H9 (cell line): Measurements from ENCODE around the gene ADAMTS17. TPM values are rescaled to one million over a fixed set of nuclear protein-coding genes. Genes with fewer than 3 reads are reported as not detected.

ENCODE experiments used
- DNase-seq: peaks from one replicate; pipeline ENCODE4 v3.0.0-alpha.2; 2017
- H2AFZ ChIP-seq: one replicate; pipeline ENCODE4 v1.6.1; 2013; ENCODE audit warnings: mild to moderate bottlenecking, low read length, control low read depth, moderate library complexity
- H2AK5ac ChIP-seq: 2 replicates; pipeline ENCODE4 v1.6.1; 2013; ENCODE audit warnings: low read length, control low read depth, mixed read lengths; ENCODE audit not compliant: insufficient read length
- H2BK120ac ChIP-seq: one replicate; pipeline ENCODE4 v1.6.1; 2013; ENCODE audit warnings: low read depth, mild to moderate bottlenecking, low read length, control low read depth, inconsistent platforms; ENCODE audit not compliant: poor library complexity, severe bottlenecking
- H2BK12ac ChIP-seq: 2 replicates; pipeline ENCODE4 v1.6.1; 2013; ENCODE audit warnings: low read length, control low read depth, mixed read lengths, low read depth; ENCODE audit not compliant: insufficient read length
- H2BK15ac ChIP-seq: 2 replicates; pipeline ENCODE4 v1.6.1; 2013; ENCODE audit warnings: low read depth, low read length, control low read depth
- H2BK20ac ChIP-seq: one replicate; pipeline ENCODE4 v1.6.1; 2013; ENCODE audit warnings: low read depth, mild to moderate bottlenecking, low read length, control low read depth, inconsistent platforms; ENCODE audit not compliant: poor library complexity, severe bottlenecking
- H2BK5ac ChIP-seq: 2 replicates; pipeline ENCODE4 v1.6.1; 2013; ENCODE audit warnings: low read length, control low read depth, mixed read lengths; ENCODE audit not compliant: insufficient read length
- H3K14ac ChIP-seq: 2 replicates; pipeline ENCODE4 v1.6.1; 2013; ENCODE audit warnings: low read length, control low read depth; ENCODE audit not compliant: insufficient read depth
- H3K18ac ChIP-seq: 2 replicates; pipeline ENCODE4 v1.6.1; 2013; ENCODE audit warnings: low read depth, mild to moderate bottlenecking, mixed read lengths, low read length, control low read depth; ENCODE audit not compliant: insufficient read length
- H3K23ac ChIP-seq: 2 replicates; pipeline ENCODE4 v1.6.1; 2013; ENCODE audit warnings: low read length, control low read depth, mixed read lengths, low read depth; ENCODE audit not compliant: insufficient read length
- H3K23me2 ChIP-seq: 2 replicates; pipeline ENCODE4 v1.6.1; 2013; ENCODE audit warnings: low read depth, mild to moderate bottlenecking, mixed read lengths, low read length, control low read depth; ENCODE audit not compliant: insufficient read length, poor library complexity, severe bottlenecking
- H3K27ac ChIP-seq: 2 replicates; pipeline ENCODE4 v1.5.1; 2013; ENCODE audit warnings: low read length, control low read depth, mixed read lengths, low read depth; ENCODE audit not compliant: insufficient read length
- H3K27me3 ChIP-seq: 2 replicates; pipeline ENCODE4 v1.6.1; 2013; ENCODE audit warnings: low read length, control low read depth, inconsistent platforms; ENCODE audit not compliant: insufficient read depth
- H3K4ac ChIP-seq: 2 replicates; pipeline ENCODE4 v1.6.1; 2013; ENCODE audit warnings: low read depth, mild to moderate bottlenecking, control low read depth, inconsistent platforms, low read length, moderate library complexity
- H3K4me1 ChIP-seq: 2 replicates; pipeline ENCODE4 v1.6.1; 2013; ENCODE audit warnings: low read length, control low read depth, inconsistent platforms; ENCODE audit not compliant: insufficient read depth
- H3K4me2 ChIP-seq: 2 replicates; pipeline ENCODE4 v1.6.1; 2013; ENCODE audit warnings: low read length, control low read depth, mixed read lengths; ENCODE audit not compliant: insufficient read length, insufficient read depth
- H3K56ac ChIP-seq: 2 replicates; pipeline ENCODE4 v1.6.1; 2013; ENCODE audit warnings: low read depth, mild to moderate bottlenecking, mixed read lengths, low read length, control low read depth; ENCODE audit not compliant: insufficient read length
- H3K79me1 ChIP-seq: 2 replicates; pipeline ENCODE4 v1.6.1; 2013; ENCODE audit warnings: low read depth, mild to moderate bottlenecking, moderate library complexity, low read length, control low read depth, inconsistent platforms; ENCODE audit not compliant: insufficient read depth, poor library complexity, severe bottlenecking
- H3K79me2 ChIP-seq: 2 replicates; pipeline ENCODE4 v1.6.1; 2013; ENCODE audit warnings: low read length, control low read depth, inconsistent platforms; ENCODE audit not compliant: insufficient read depth
- H3K9ac ChIP-seq: 2 replicates; pipeline ENCODE4 v1.6.1; 2013; ENCODE audit warnings: low read length, control low read depth, mixed read lengths; ENCODE audit not compliant: insufficient read length; ENCODE audit errors: extremely low read depth
- H3K9me3 ChIP-seq: one replicate; pipeline ENCODE4 v1.6.1; 2013; ENCODE audit warnings: low read depth, low read length, inconsistent platforms; ENCODE audit not compliant: control insufficient read depth
- H3T11ph ChIP-seq: one replicate; pipeline ENCODE4 v1.6.1; 2013; ENCODE audit warnings: mild to moderate bottlenecking, low read length, control low read depth, inconsistent platforms
- H4K20me1 ChIP-seq: one replicate; pipeline ENCODE4 v1.6.1; 2013; ENCODE audit not compliant: control insufficient read depth, insufficient read length, insufficient read depth
- H4K5ac ChIP-seq: 2 replicates; pipeline ENCODE4 v1.6.1; 2013; ENCODE audit warnings: low read depth, mild to moderate bottlenecking, mixed read lengths, low read length, control low read depth; ENCODE audit not compliant: insufficient read length
- H4K8ac ChIP-seq: replicated peaks from 2 replicates; pipeline ENCODE4 v1.6.1; 2013; ENCODE audit warnings: low read length, control low read depth, mixed read lengths, low read depth; ENCODE audit not compliant: insufficient read length
- H4K91ac ChIP-seq: 2 replicates; pipeline ENCODE4 v1.6.1; 2013; ENCODE audit warnings: low read depth, mild to moderate bottlenecking, moderate library complexity, mixed read lengths, low read length, control low read depth; ENCODE audit not compliant: insufficient read length
- H3K27ac Mint-ChIP-seq, 3 experiments: 2 replicates in 2 of 3; 3 replicates in 1 of 3; pipeline ENCODE4 v1.8.0; 2020 to 2021; ENCODE audit warnings: mixed read lengths in 3 of 3, mild to moderate bottlenecking in 1 of 3, moderate library complexity in 1 of 3
- H3K27me3 Mint-ChIP-seq: 2 replicates; pipeline ENCODE4 v1.8.0; 2021; ENCODE audit warnings: low read depth, mild to moderate bottlenecking, moderate library complexity, mixed read lengths
- H3K36me3 Mint-ChIP-seq, 3 experiments: 2 replicates in 2 of 3; 3 replicates in 1 of 3; pipeline ENCODE4 v1.8.0; 2020 to 2021; ENCODE audit warnings: low read depth in 3 of 3, mixed read lengths in 3 of 3; ENCODE audit not compliant: insufficient read depth in 1 of 3
- H3K4me1 Mint-ChIP-seq, 2 experiments: 2 replicates each; pipeline ENCODE4 v1.8.0; 2020; ENCODE audit warnings: mixed read lengths in 2 of 2
- H3K4me3 Mint-ChIP-seq, 2 experiments: 2 replicates in 1 of 2; 3 replicates in 1 of 2; pipeline ENCODE4 v1.8.0; 2020 to 2021; ENCODE audit warnings: mild to moderate bottlenecking in 2 of 2, mixed read lengths in 2 of 2, moderate library complexity in 1 of 2
- H3K9me3 Mint-ChIP-seq, 2 experiments: 2 replicates in 1 of 2; 3 replicates in 1 of 2; pipeline ENCODE4 v1.8.0; 2020; ENCODE audit warnings: mild to moderate bottlenecking in 2 of 2, mixed read lengths in 2 of 2, moderate library complexity in 1 of 2
- WGBS: extraction: QIAGEN DNeasy Blood & Tissue Kit; methylation state at CpG from one replicate; pipeline ENCODE4 v1.1.7; 2013; ENCODE audit warnings: missing lambda C conversion rate, low lambda C conversion rate, mixed read lengths; ENCODE audit not compliant: insufficient read length; ENCODE audit errors: extremely low coverage; 5-methylcytosine and 5-hydroxymethylcytosine counted together
- total RNA-seq: library from RNA; stranded (reverse); gene quantifications from 2 replicates; pipeline ENCODE4 v1.2.1, GENCODE V29; 2021
- TF ChIP-seq, protein P1 (sequence below): fragments of 200-600 bp; sonication (generic); conservative IDR thresholded peaks from 3 replicates; pipeline ENCODE4 v1.8.0; 2021; ENCODE audit warnings: antibody characterized with exemption, mild to moderate bottlenecking

ADAMTS17 gene
- total RNA-seq, 1 experiment from 2014 or later: 2.9 TPM

DNA sequence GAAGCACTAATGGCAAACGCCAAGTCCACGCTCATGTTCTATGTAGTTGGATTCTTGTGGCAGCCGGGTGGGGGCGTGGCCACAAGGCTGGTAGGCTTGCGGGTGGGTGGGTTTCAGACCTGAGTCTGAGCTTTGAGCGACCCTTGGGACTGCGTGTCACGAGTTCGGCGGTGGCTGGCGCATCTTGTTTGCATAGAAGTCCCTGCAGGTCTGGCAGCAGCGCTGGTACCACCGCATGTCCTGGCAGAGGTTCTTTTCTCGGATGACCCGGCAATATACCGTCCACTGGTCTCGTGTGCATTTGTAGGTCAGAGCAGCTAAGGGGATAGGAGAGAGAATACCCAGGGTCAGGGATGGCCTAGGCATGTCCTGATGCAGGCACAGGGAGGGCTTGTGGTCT lies 367.5 kb downstream of the ADAMTS17 start:
- no peak overlapping the region for H3K23ac ChIP-seq
- no peak overlapping the region for H3K14ac ChIP-seq
- H3K18ac ChIP-seq: no peak overlapping the region
- H2AFZ ChIP-seq: no peak overlapping the region
- no peak overlapping the region for H2BK20ac ChIP-seq
- TF ChIP-seq, protein P1, sequence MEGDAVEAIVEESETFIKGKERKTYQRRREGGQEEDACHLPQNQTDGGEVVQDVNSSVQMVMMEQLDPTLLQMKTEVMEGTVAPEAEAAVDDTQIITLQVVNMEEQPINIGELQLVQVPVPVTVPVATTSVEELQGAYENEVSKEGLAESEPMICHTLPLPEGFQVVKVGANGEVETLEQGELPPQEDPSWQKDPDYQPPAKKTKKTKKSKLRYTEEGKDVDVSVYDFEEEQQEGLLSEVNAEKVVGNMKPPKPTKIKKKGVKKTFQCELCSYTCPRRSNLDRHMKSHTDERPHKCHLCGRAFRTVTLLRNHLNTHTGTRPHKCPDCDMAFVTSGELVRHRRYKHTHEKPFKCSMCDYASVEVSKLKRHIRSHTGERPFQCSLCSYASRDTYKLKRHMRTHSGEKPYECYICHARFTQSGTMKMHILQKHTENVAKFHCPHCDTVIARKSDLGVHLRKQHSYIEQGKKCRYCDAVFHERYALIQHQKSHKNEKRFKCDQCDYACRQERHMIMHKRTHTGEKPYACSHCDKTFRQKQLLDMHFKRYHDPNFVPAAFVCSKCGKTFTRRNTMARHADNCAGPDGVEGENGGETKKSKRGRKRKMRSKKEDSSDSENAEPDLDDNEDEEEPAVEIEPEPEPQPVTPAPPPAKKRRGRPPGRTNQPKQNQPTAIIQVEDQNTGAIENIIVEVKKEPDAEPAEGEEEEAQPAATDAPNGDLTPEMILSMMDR: no peak
- no peak overlapping the region for H3K56ac ChIP-seq
- no peak overlapping the region for H2AK5ac ChIP-seq
- no CpG with 5 or more reads among the region's 17 CpGs for WGBS
- H4K91ac ChIP-seq: no peak overlapping the region
- no peak overlapping the region for H3K9ac ChIP-seq
- peaks cover 9% of the 10 kb centered on the region for H3K27me3 Mint-ChIP-seq
- no peak overlapping the region for H3K4me3 Mint-ChIP-seq
- no peaks in the 10 kb centered on the region for H3K9me3 Mint-ChIP-seq
- no peak overlapping the region for H3K27ac ChIP-seq
- no peaks in the 10 kb centered on the region for H3K27me3 ChIP-seq
- H3K79me1 ChIP-seq: no peaks in the 10 kb centered on the region
- H2BK12ac ChIP-seq: no peak overlapping the region
- no peak overlapping the region for H2BK120ac ChIP-seq
- H2BK15ac ChIP-seq: no peak overlapping the region
- no peaks in the 10 kb centered on the region for H4K20me1 ChIP-seq
- peaks cover 17 to 28% of the 10 kb centered on the region in 2 experiments for H3K4me1 Mint-ChIP-seq
- no peaks in the 10 kb centered on the region for H3K23me2 ChIP-seq
- H3K79me2 ChIP-seq: no peaks in the 10 kb centered on the region
- no peaks in the 10 kb centered on the region for H3K9me3 ChIP-seq
- no peak overlapping the region for H4K8ac ChIP-seq
- peak overlapping the region in 1 of 3 experiments; percentile 18; a peak in 1 of 7 replicates for H3K27ac Mint-ChIP-seq
- DNase-seq: no peak
- H3K4me1 ChIP-seq: no peaks in the 10 kb centered on the region; the same call in 1 of the 2 replicates
- no peak overlapping the region for H3K4me2 ChIP-seq
- H4K5ac ChIP-seq: no peak overlapping the region
- H3K4ac ChIP-seq: no peak overlapping the region
- no peaks in the 10 kb centered on the region; a peak in 1 of 7 replicates for H3K36me3 Mint-ChIP-seq
- no peak overlapping the region for H3T11ph ChIP-seq
- H2BK5ac ChIP-seq: no peak overlapping the region
